CD14-positive monocyte (primary cell): ENCODE data around the gene SSU72. TPM values are rescaled to one million over a fixed set of nuclear protein-coding genes. Genes with fewer than 3 reads are reported as not detected.

Source experiments
- DNase-seq, 3 donors: peaks; one replicate each; pipeline ENCODE4 v3.0.0-alpha.2; 2011 to 2022
- H2AFZ ChIP-seq: 2 replicates; pipeline ENCODE4 v1.6.0; 2012; ENCODE audit warnings: mild to moderate bottlenecking, low read depth, low read length, inconsistent platforms; ENCODE audit not compliant: insufficient read depth, poor library complexity, severe bottlenecking
- H3K27ac ChIP-seq, 2 donors: 1 replicate in 1 of 2; 2 replicates in 1 of 2; pipeline ENCODE4 v1.5.1; 2012 to 2013; ENCODE audit warnings: low read length in 2 of 2, control low read depth in 1 of 2, inconsistent platforms in 1 of 2, low read depth in 1 of 2, mild to moderate bottlenecking in 1 of 2
- H3K27me3 ChIP-seq, 2 donors: one replicate each; pipeline versions ENCODE4 v1.6.0 to v1.6.1; 2011 to 2013; ENCODE audit warnings: low read length in 2 of 2; ENCODE audit not compliant: control insufficient read depth in 2 of 2, insufficient read depth in 2 of 2
- H3K36me3 ChIP-seq, 2 donors: replicated peaks in 1 of 2; 1 replicate in 1 of 2; 2 replicates in 1 of 2; pipeline versions ENCODE4 v1.5.1 to v1.6.1; 2012 to 2013; ENCODE audit warnings: low read length in 2 of 2, control low read depth in 1 of 2, inconsistent platforms in 1 of 2, mild to moderate bottlenecking in 1 of 2; ENCODE audit not compliant: insufficient read depth in 2 of 2, control insufficient read depth in 1 of 2
- H3K4me1 ChIP-seq, 2 donors: 1 replicate in 1 of 2; 2 replicates in 1 of 2; pipeline versions ENCODE4 v1.5.1 to v1.6.1; 2012 to 2013; ENCODE audit warnings: low read length in 2 of 2, control low read depth in 1 of 2, inconsistent platforms in 1 of 2, mild to moderate bottlenecking in 1 of 2, moderate library complexity in 1 of 2; ENCODE audit not compliant: insufficient read depth in 2 of 2, control insufficient read depth in 1 of 2
- H3K4me2 ChIP-seq: replicated peaks from 2 replicates; pipeline ENCODE3; 2012; ENCODE audit warnings: low read length, moderate library complexity, mild to moderate bottlenecking; ENCODE audit not compliant: poor library complexity, severe bottlenecking; ENCODE audit errors: extremely low read depth
- H3K4me3 ChIP-seq, 3 experiments: fragments of 200-600 bp in 1 of 3; sonication (generic) in 1 of 3; replicated peaks in 1 of 3; 1 replicate in 2 of 3; 2 replicates in 1 of 3; pipeline ENCODE4 v1.5.1; 2011 to 2013; ENCODE audit warnings: low read length in 3 of 3, mild to moderate bottlenecking in 3 of 3, control low read depth in 2 of 3, low read depth in 2 of 3, inconsistent platforms in 1 of 3, moderate library complexity in 1 of 3
- H3K79me2 ChIP-seq: 2 replicates; pipeline ENCODE4 v1.6.0; 2012; ENCODE audit warnings: mild to moderate bottlenecking, control low read depth, inconsistent platforms, low read length, moderate library complexity; ENCODE audit not compliant: insufficient read depth
- H3K9ac ChIP-seq: 2 replicates; pipeline ENCODE4 v1.6.0; 2017; ENCODE audit warnings: low read length, mild to moderate bottlenecking; ENCODE audit not compliant: insufficient read depth, poor library complexity, severe bottlenecking
- H3K9me3 ChIP-seq, 2 donors: replicated peaks in 1 of 2; 1 replicate in 1 of 2; 2 replicates in 1 of 2; pipeline versions ENCODE4 v1.5.1 to v1.6.1; 2012 to 2013; ENCODE audit warnings: low read length in 2 of 2, control low read depth in 1 of 2; ENCODE audit not compliant: control insufficient read depth in 1 of 2, insufficient read depth in 1 of 2
- H4K20me1 ChIP-seq: 2 replicates; pipeline ENCODE4 v1.6.0; 2012; ENCODE audit warnings: mild to moderate bottlenecking, low read length, control low read depth, moderate library complexity; ENCODE audit not compliant: insufficient read depth
- H3K27ac Mint-ChIP-seq, 7 donors: one replicate each; pipeline ENCODE4 v1.8.0; 2020; ENCODE audit warnings: mild to moderate bottlenecking in 7 of 7, mixed read lengths in 7 of 7, moderate library complexity in 6 of 7, inconsistent platforms in 2 of 7
- H3K27me3 Mint-ChIP-seq, 3 donors: one replicate each; pipeline ENCODE4 v1.8.0; 2021 to 2022; ENCODE audit warnings: low read depth in 3 of 3, mild to moderate bottlenecking in 3 of 3, mixed read lengths in 3 of 3, moderate library complexity in 3 of 3, inconsistent platforms in 1 of 3
- H3K36me3 Mint-ChIP-seq, 2 donors: one replicate each; pipeline ENCODE4 v1.8.0; 2020; ENCODE audit warnings: mixed read lengths in 2 of 2, inconsistent platforms in 1 of 2, mild to moderate bottlenecking in 1 of 2
- H3K4me1 Mint-ChIP-seq: one replicate; pipeline ENCODE4 v1.8.0; 2020; ENCODE audit warnings: mild to moderate bottlenecking, mixed read lengths
- H3K4me3 Mint-ChIP-seq, 2 donors: one replicate each; pipeline ENCODE4 v1.8.0; 2020; ENCODE audit warnings: mild to moderate bottlenecking in 2 of 2, mixed read lengths in 2 of 2, moderate library complexity in 1 of 2
- H3K9me3 Mint-ChIP-seq, 7 donors: one replicate each; pipeline ENCODE4 v1.8.0; 2020 to 2022; ENCODE audit warnings: mixed read lengths in 7 of 7, mild to moderate bottlenecking in 6 of 7, moderate library complexity in 6 of 7, inconsistent platforms in 2 of 7
- WGBS: methylation state at CpG from one replicate; pipeline ENCODE4 v1.1.5; 2013; ENCODE audit warnings: missing lambda C conversion rate; ENCODE audit not compliant: insufficient coverage; 5-methylcytosine and 5-hydroxymethylcytosine counted together
- intact Hi-C, 2 donors: fragments of 100-400 bp; cut with micrococcal nuclease; formaldehyde crosslinking; loops; one replicate each; pipeline versions ENCODE4 v1.15.0 to v1.15.1; 2023
- polyA plus RNA-seq, 3 donors: library from polyadenylated mRNA; depleted of rRNA in 1 of 3; unstranded in 2 of 3; stranded (reverse) in 1 of 3; fragments of 300-500 nt in 2 of 3; fragments of >200 nt in 1 of 3; fragmentation: Illumina TruSeq in 2 of 3; gene quantifications; 1 replicate in 2 of 3; 2 replicates in 1 of 3; pipeline ENCODE4 v1.2.3, GENCODE V29; 2012 to 2021
- TF ChIP-seq, protein P1 (sequence below): fragments of 200-600 bp; IDR thresholded peaks from one replicate; pipeline ENCODE4 v1.8.0; 2022; ENCODE audit warnings: antibody characterized with exemption, mild to moderate bottlenecking

Gene SSU72
- polyA plus RNA-seq, 3 donors, result 88.1 to 168 (median 138) TPM

DNA sequence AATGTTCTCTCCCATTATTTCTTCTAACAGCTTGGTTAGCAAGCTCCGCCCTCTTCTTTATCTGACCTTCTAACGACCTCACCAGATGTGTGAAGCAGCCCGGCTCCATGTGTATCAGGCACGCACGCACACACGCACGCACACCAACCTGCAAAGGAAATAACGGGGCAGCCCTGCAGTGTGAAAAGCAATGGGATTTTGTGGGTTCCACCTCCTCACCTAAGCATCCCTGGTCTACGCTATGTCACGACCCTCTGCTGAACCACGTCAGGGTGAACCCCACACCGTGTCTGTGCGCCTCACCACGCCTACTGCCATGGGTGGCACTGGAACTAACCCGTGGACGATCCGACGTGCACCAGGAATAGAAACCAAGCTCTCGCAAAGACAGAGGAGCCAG is 10.4 kb downstream of the SSU72 start:
- Histone ChIP-seq H3K79me2 (peaks cover 79% of the 10 kb centered on the region), H3K4me1 (no peaks in the 10 kb centered on the region), H2AFZ (no peak overlapping the region), H4K20me1 (peaks cover 98% of the 10 kb centered on the region), H3K36me3 (peaks cover 58 to 86% of the 10 kb centered on the region in 2 donors), H3K4me3 (no peak overlapping the region), H3K9me3 (no peaks in the 10 kb centered on the region), H3K4me2 (no peak overlapping the region), H3K27ac (no peak overlapping the region), H3K27me3 (no peaks in the 10 kb centered on the region), H3K9ac (no peak overlapping the region)
- Mint-ChIP-seq H3K27me3 (peaks cover 0 to 4% (median 1%) of the 10 kb centered on the region in 3 donors), H3K4me1 (peaks cover 5% of the 10 kb centered on the region), H3K4me3 (no peak overlapping the region), H3K36me3 (peaks cover 52 to 73% of the 10 kb centered on the region in 2 donors), H3K27ac (peak overlapping the region in 3 of 7 donors; percentile 0 to 37 (median 5)), H3K9me3 (no peaks in the 10 kb centered on the region)
- intact Hi-C loops, result no loop called here
- no peak for DNase-seq
- WGBS, result 95% methylated on average over 11 of the region's 19 CpGs
- TF ChIP-seq, protein P1, sequence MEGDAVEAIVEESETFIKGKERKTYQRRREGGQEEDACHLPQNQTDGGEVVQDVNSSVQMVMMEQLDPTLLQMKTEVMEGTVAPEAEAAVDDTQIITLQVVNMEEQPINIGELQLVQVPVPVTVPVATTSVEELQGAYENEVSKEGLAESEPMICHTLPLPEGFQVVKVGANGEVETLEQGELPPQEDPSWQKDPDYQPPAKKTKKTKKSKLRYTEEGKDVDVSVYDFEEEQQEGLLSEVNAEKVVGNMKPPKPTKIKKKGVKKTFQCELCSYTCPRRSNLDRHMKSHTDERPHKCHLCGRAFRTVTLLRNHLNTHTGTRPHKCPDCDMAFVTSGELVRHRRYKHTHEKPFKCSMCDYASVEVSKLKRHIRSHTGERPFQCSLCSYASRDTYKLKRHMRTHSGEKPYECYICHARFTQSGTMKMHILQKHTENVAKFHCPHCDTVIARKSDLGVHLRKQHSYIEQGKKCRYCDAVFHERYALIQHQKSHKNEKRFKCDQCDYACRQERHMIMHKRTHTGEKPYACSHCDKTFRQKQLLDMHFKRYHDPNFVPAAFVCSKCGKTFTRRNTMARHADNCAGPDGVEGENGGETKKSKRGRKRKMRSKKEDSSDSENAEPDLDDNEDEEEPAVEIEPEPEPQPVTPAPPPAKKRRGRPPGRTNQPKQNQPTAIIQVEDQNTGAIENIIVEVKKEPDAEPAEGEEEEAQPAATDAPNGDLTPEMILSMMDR, result no peak

DNA sequence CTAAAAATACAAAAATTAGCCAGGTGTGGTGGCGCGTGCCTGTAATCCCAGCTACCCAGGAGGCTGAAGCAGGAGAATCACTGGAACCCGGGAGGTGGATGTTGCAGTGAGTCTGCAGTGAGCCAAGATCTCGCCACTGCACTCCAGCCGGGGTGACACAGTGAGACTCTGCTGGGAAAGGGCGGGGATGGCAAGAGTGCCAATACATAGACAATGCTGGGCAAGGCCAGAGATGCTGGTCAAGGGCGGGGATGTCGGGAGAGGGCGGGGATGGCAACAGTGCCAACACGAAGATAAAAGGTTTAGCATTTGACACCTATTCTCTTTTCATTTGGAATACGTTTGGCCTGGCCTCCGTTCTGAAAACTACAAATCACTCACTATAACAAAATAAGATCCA is 11.0 kb downstream of the SSU72 start:
- Mint-ChIP-seq H3K4me3 (no peak overlapping the region), H3K9me3 (no peaks in the 10 kb centered on the region), H3K27me3 (peaks cover 0 to 4% (median 0%) of the 10 kb centered on the region in 3 donors), H3K36me3 (peaks cover 52 to 72% of the 10 kb centered on the region in 2 donors), H3K27ac (peak overlapping the region in 1 of 7 donors; percentile 5), H3K4me1 (peaks cover 4% of the 10 kb centered on the region)
- H3K9me3 ChIP-seq, result no peaks in the 10 kb centered on the region
- TF ChIP-seq, protein P1, result no peak
- WGBS, result 97% methylated on average over 12 of the region's 12 CpGs
- H3K4me3 ChIP-seq, result no peak overlapping the region
- H4K20me1 ChIP-seq, result peaks cover 98% of the 10 kb centered on the region
- no peaks in the 10 kb centered on the region for H3K4me1 ChIP-seq
- H3K36me3 ChIP-seq, result peaks cover 56 to 84% of the 10 kb centered on the region in 2 donors
- DNase-seq, result no peak
- H3K79me2 ChIP-seq, result peaks cover 78% of the 10 kb centered on the region
- H2AFZ ChIP-seq, result no peak overlapping the region
- H3K27me3 ChIP-seq, result no peaks in the 10 kb centered on the region
- no peak overlapping the region for H3K4me2 ChIP-seq
- H3K27ac ChIP-seq, result no peak overlapping the region
- no peak overlapping the region for H3K9ac ChIP-seq
- intact Hi-C loops, result no loop called here
